Calu3 (cell line): ENCODE data around the gene ARL6IP1. TPM values are rescaled to one million over a fixed set of nuclear protein-coding genes. Genes with fewer than 3 reads are reported as not detected.

ENCODE experiments used
- BruUV-seq: library from RNA; stranded (reverse); fragments of 400-500 nt; replicated peaks from 2 replicates; lab custom pipeline; 2021; lab: Mats Ljungman, UMichigan
- CTCF ChIA-PET: fragments of 300-600 bp; sonication (Branson Sonifier 250); formaldehyde crosslinking; loops from one replicate; lab custom pipeline; 2022; ENCODE audit warnings: antibody characterized with exemption; lab: Charles Lee
- DNase-seq: peaks from one replicate; pipeline ENCODE4 v3.0.0; 2022
- H3K27ac Mint-ChIP-seq: one replicate; pipeline ENCODE4 v1.8.0; 2022; ENCODE audit warnings: mixed read lengths; ENCODE audit not compliant: unreplicated experiment
- H3K27me3 Mint-ChIP-seq: one replicate; pipeline ENCODE4 v1.8.0; 2022; ENCODE audit warnings: mixed read lengths; ENCODE audit not compliant: unreplicated experiment
- H3K36me3 Mint-ChIP-seq: one replicate; pipeline ENCODE4 v1.8.0; 2022; ENCODE audit warnings: mild to moderate bottlenecking, moderate library complexity, mixed read lengths; ENCODE audit not compliant: insufficient read depth, unreplicated experiment
- H3K4me1 Mint-ChIP-seq: one replicate; pipeline ENCODE4 v1.8.0; 2022; ENCODE audit warnings: mild to moderate bottlenecking, low read depth, mixed read lengths; ENCODE audit not compliant: unreplicated experiment
- H3K4me3 Mint-ChIP-seq: one replicate; pipeline ENCODE4 v1.8.0; 2022; ENCODE audit warnings: mild to moderate bottlenecking, low read depth, moderate library complexity, mixed read lengths; ENCODE audit not compliant: unreplicated experiment
- H3K9me3 Mint-ChIP-seq: one replicate; pipeline ENCODE4 v1.8.0; 2022; ENCODE audit warnings: low read depth, mixed read lengths; ENCODE audit not compliant: unreplicated experiment
- intact Hi-C: fragments of 100-400 bp; cut with micrococcal nuclease; formaldehyde crosslinking; loops from one replicate; pipeline ENCODE4 v1.10.0; 2022; ENCODE audit not compliant: unreplicated experiment
- total RNA-seq: library from RNA; stranded (reverse); gene quantifications from 2 replicates; pipeline ENCODE4 v1.2.3, GENCODE V29; 2022
- TF ChIP-seq, protein P1 (sequence below): fragments of 200-600 bp; IDR thresholded peaks from one replicate; pipeline ENCODE4 v1.8.0; 2022; ENCODE audit warnings: antibody characterized with exemption; ENCODE audit not compliant: unreplicated experiment

Gene ARL6IP1
- total RNA-seq, 1 experiment from 2014 or later = 296 TPM

DNA sequence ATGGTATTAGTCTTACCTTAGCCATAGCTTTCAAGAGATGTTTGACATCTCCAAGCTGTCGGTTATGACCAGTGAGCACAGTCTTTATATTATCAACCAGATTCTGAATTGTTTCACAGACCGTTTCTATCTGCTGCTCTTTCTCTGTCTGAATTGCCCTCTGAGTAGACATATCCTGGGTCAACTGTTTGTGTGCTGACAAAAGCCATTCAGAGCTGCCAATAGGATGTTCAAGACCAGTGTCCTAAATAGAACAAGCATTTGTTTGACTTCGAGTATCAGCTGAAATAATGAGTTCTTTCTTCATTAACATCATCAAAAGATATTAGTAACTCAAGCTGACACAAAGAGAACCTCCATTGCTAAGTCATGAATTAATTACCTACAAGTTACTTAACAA, 14.9 kb upstream of the ARL6IP1 start:
- Mint-ChIP-seq H3K27me3 (no peaks in the 10 kb centered on the region), H3K4me1 (no peaks in the 10 kb centered on the region), H3K27ac (no peak overlapping the region), H3K36me3 (peaks cover 44% of the 10 kb centered on the region), H3K4me3 (no peak overlapping the region), H3K9me3 (no peaks in the 10 kb centered on the region)
- CTCF ChIA-PET = no interaction called here
- DNase-seq = no peak
- TF ChIP-seq, protein P1, sequence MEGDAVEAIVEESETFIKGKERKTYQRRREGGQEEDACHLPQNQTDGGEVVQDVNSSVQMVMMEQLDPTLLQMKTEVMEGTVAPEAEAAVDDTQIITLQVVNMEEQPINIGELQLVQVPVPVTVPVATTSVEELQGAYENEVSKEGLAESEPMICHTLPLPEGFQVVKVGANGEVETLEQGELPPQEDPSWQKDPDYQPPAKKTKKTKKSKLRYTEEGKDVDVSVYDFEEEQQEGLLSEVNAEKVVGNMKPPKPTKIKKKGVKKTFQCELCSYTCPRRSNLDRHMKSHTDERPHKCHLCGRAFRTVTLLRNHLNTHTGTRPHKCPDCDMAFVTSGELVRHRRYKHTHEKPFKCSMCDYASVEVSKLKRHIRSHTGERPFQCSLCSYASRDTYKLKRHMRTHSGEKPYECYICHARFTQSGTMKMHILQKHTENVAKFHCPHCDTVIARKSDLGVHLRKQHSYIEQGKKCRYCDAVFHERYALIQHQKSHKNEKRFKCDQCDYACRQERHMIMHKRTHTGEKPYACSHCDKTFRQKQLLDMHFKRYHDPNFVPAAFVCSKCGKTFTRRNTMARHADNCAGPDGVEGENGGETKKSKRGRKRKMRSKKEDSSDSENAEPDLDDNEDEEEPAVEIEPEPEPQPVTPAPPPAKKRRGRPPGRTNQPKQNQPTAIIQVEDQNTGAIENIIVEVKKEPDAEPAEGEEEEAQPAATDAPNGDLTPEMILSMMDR = no peak
- intact Hi-C loops = no loop called here
- no TSS peak for BruUV-seq

DNA sequence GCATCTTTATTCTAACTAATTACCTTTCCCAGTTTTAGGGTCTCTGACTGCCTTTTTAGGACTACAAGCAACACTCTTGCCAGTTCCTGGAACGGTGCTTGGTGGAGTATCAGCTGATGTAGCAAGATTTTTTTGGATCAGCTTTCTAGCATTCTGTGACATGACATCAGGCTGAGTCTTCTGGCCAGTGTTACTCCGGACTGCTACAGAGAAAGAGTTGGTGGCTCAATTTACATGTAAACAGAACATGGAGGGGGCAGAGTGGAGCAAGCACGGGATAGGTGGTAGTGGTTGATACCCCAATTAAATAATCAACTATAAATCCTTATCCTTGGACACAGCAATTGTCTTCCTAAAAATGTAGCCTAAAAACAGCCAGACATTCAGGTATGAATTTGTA, 10.6 kb upstream of the ARL6IP1 start:
- Mint-ChIP-seq H3K36me3 (peaks cover 63% of the 10 kb centered on the region), H3K4me1 (no peaks in the 10 kb centered on the region), H3K9me3 (no peaks in the 10 kb centered on the region), H3K27me3 (no peaks in the 10 kb centered on the region), H3K4me3 (no peak overlapping the region), H3K27ac (peak overlapping the region; percentile 52)
- intact Hi-C loops = no loop called here
- TF ChIP-seq, protein P1 = no peak
- CTCF ChIA-PET = no interaction called here
- DNase-seq = no peak
- BruUV-seq = no TSS peak

DNA sequence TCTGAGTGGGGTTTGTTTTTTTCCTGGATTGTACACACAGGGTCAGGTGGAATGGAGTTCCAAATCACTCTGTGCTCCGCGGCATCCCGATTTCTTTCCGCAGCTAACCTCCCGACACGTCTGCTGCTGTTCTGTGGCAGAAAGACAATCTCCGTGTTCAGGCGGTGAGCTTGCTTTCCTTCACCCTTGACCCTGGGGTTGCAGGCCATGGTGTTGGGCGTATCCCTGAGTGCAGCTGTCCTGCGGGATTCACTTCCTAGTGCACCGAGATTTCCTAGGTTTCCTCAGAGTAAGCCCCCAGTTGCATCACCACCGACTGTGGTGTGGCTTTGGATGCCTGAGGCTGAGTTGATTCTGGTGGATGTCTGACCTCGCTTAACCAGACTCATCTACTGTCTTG, 7.8 kb upstream of the ARL6IP1 start:
- CTCF ChIA-PET = no interaction called here
- peaks cover 49% of the 10 kb centered on the region for H3K36me3 Mint-ChIP-seq

DNA sequence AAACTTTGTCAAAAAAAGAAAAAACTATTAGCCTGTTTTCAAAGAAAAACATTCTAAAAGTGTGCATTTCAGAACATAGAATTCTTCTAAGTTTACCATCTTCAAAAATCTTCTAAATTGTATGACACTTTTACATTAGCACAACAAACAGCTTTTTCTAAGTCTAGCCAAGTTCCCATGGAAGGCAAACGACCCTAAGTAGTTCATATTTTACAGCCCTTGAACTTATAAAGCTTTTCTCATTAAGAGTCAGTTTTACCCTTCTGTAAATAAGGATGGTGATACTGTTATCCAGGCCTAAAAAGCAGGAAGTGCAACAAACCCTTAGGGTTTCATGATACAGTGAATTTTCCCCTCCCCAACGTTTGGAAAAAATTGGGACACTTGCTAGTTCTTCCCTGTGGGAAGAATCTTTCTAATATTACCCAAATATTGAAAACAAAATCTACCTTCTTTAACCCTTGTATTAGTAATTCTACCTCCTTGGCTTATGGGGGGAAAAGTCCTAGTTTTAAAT, 4.0 kb upstream of the ARL6IP1 start:
- no peaks in the 10 kb centered on the region for H3K27me3 Mint-ChIP-seq
- TF ChIP-seq, protein P1 = no peak
- intact Hi-C loops = no loop called here
- no peak overlapping the region for H3K27ac Mint-ChIP-seq
- no peaks in the 10 kb centered on the region for H3K9me3 Mint-ChIP-seq
- H3K4me3 Mint-ChIP-seq = no peak overlapping the region
- DNase-seq = no peak
- no TSS peak for BruUV-seq
- H3K4me1 Mint-ChIP-seq = peaks cover 16% of the 10 kb centered on the region
- H3K36me3 Mint-ChIP-seq = peaks cover 62% of the 10 kb centered on the region
- CTCF ChIA-PET = interaction anchor here (0.6 kb wide), 2 partner anchors 177 to 849 kb away, joined by 4 read pairs; no protein-coding TSS in a partner anchor

More for the DNA sequence above, 7.8 kb upstream of the ARL6IP1 start:
- H3K27me3 Mint-ChIP-seq = no peaks in the 10 kb centered on the region
- no TSS peak for BruUV-seq
- no peak overlapping the region for H3K4me3 Mint-ChIP-seq
- H3K4me1 Mint-ChIP-seq = peaks cover 2% of the 10 kb centered on the region
- intact Hi-C loops = no loop called here
- no peak overlapping the region for H3K27ac Mint-ChIP-seq
- no peak for DNase-seq
- H3K9me3 Mint-ChIP-seq = no peaks in the 10 kb centered on the region
- TF ChIP-seq, protein P1 = no peak
